Naive thymus-derived CD8-positive, alpha-beta T cell (primary cell): ENCODE data around the gene ATP10D. TPM values are rescaled to one million over a fixed set of nuclear protein-coding genes. Genes with fewer than 3 reads are reported as not detected.
"Not testable (repeated sequence)": the region's sequence is repeated elsewhere in the genome, so short reads cannot be mapped to it uniquely, and the experiment has no call there.

ENCODE experiments used
- ATAC-seq, 2 donors: fragments of 150-1000 bp; cut with Tn5 transposase in 1 of 2; sonication (Bioruptor Pico), chemical (Tn5 transposase) in 1 of 2; 1 replicate in 1 of 2; 2 replicates in 1 of 2; pipeline ENCODE4 v1.10.0; 2021; ENCODE audit warnings: mild to moderate bottlenecking in 2 of 2, moderate library complexity in 2 of 2
- POLR2A ChIA-PET: fragments of 350-600 bp; sonication (Branson Sonifier 250); formaldehyde crosslinking; loops from one replicate; lab custom pipeline; 2021; ENCODE audit warnings: antibody characterized with exemption; lab: Charles Lee
- DNase-seq, 10 donors: peaks; one replicate each; pipeline versions ENCODE4 v3.0.0 to v3.0.0-alpha.2; 2020 to 2022
- H3K27ac Mint-ChIP-seq, 10 donors: one replicate each; pipeline ENCODE4 v1.8.0; 2020 to 2022; ENCODE audit warnings: mild to moderate bottlenecking in 10 of 10, mixed read lengths in 10 of 10, moderate library complexity in 4 of 10, inconsistent platforms in 1 of 10
- H3K27me3 Mint-ChIP-seq, 5 donors: one replicate each; pipeline ENCODE4 v1.8.0; 2021 to 2022; ENCODE audit warnings: mixed read lengths in 5 of 5
- H3K36me3 Mint-ChIP-seq, 3 donors: one replicate each; pipeline ENCODE4 v1.8.0; 2020 to 2022; ENCODE audit warnings: mixed read lengths in 3 of 3, mild to moderate bottlenecking in 2 of 3, inconsistent platforms in 1 of 3
- H3K4me1 Mint-ChIP-seq, 4 donors: one replicate each; pipeline ENCODE4 v1.8.0; 2021 to 2022; ENCODE audit warnings: mixed read lengths in 4 of 4
- H3K4me3 Mint-ChIP-seq, 10 donors: one replicate each; pipeline ENCODE4 v1.8.0; 2020 to 2022; ENCODE audit warnings: mild to moderate bottlenecking in 10 of 10, mixed read lengths in 10 of 10, moderate library complexity in 6 of 10, inconsistent platforms in 1 of 10
- H3K9me3 Mint-ChIP-seq, 9 donors: one replicate each; pipeline ENCODE4 v1.8.0; 2020 to 2022; ENCODE audit warnings: mixed read lengths in 9 of 9, mild to moderate bottlenecking in 3 of 9, inconsistent platforms in 1 of 9, moderate library complexity in 1 of 9
- polyA plus RNA-seq, 3 donors: library from polyadenylated mRNA; unstranded; fragments of 300-500 nt; fragmentation: Illumina TruSeq; gene quantifications; one replicate each; pipeline ENCODE4 v1.2.3, GENCODE V29; 2021
- total RNA-seq, 8 experiments: library from RNA in 2 of 8; stranded (reverse) in 2 of 8; gene quantifications; one replicate each; pipeline ENCODE4 v1.2.3 and lab custom pipeline; 2021 to 2026

The ATP10D gene
- total and polyA plus RNA-seq, 5 experiments from 2014 or later: 2.7 to 14.9 (median 5.1) TPM

DNA sequence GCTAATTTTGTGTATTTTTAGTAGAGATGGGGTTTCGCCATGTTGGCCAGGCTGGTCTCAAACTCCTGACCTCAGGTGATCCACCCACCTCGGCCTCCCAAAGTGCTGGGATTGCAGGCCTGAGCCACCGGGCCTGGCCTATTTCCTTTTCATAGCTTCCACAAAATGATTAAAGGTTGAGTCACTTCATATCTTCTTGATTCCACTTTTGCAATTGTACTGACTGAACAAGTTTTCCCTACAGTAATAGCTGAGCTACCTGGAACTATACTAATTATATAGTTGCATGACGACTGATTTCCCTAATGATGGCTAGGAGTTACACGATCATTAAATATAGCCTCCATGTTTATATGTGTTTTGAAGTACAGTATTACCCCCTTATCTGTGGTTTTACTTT lies 57.6 kb downstream of the ATP10D start:
- H3K9me3 Mint-ChIP-seq, POLR2A ChIA-PET, ATAC-seq, H3K4me1 Mint-ChIP-seq, DNase-seq, H3K27me3 Mint-ChIP-seq, H3K4me3 Mint-ChIP-seq, H3K27ac Mint-ChIP-seq: not testable (repeated sequence)
- peaks cover 8 to 25% (median 23%) of the 10 kb centered on the region in 3 donors for H3K36me3 Mint-ChIP-seq

DNA sequence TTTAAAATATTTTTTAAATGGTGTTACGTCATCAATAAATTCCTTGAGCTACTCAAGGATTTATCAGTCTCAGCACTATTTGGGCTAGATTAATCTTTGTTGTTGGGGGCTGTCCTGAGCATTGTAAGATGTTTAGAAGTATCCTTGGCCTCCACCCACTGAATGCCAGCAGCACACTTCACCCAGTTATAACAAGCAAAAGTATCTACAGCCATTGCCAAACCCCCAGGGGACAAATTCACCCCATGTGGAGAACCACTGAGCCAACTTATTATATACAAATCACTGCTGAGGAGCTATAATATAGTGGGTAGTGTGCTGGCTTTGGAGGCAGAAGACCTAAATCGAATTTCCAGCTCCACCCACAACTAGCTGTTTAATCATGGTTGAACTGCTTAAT lies 58.3 kb downstream of the ATP10D start:
- DNase-seq (no peak), ATAC-seq (no peak)
- H3K27me3 Mint-ChIP-seq: no peaks in the 10 kb centered on the region
- POLR2A ChIA-PET: no interaction called here
- peaks cover 0 to 5% (median 0%) of the 10 kb centered on the region in 9 donors for H3K9me3 Mint-ChIP-seq
- no peak overlapping the region for H3K4me3 Mint-ChIP-seq
- no peak overlapping the region for H3K27ac Mint-ChIP-seq
- peaks cover 12 to 27% (median 25%) of the 10 kb centered on the region in 3 donors for H3K36me3 Mint-ChIP-seq
- H3K4me1 Mint-ChIP-seq: no peaks in the 10 kb centered on the region

DNA sequence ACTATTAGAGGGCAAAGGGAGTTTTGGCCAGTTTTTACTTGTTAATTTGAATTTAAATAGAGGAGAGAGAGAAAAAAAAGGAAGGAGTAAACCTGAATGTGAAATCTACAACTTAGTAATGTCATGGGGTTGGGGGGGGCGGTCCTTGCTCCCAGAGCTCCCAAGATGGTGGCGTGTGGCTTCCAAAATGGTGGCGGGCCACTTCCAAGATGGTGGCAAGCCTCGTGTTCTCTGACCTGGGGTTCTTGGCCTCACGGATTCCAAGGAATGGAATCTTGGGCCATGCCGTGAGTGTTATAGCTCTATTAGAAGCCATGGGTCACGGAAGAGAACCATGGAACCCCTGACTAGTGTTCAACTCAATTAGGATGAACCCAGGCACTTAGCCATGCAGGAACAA lies 65.3 kb downstream of the ATP10D start:
- H3K27ac Mint-ChIP-seq, H3K27me3 Mint-ChIP-seq, H3K9me3 Mint-ChIP-seq, H3K4me1 Mint-ChIP-seq, ATAC-seq, DNase-seq, POLR2A ChIA-PET, H3K4me3 Mint-ChIP-seq: not testable (repeated sequence)
- peaks cover 12 to 23% (median 21%) of the 10 kb centered on the region in 3 donors for H3K36me3 Mint-ChIP-seq

DNA sequence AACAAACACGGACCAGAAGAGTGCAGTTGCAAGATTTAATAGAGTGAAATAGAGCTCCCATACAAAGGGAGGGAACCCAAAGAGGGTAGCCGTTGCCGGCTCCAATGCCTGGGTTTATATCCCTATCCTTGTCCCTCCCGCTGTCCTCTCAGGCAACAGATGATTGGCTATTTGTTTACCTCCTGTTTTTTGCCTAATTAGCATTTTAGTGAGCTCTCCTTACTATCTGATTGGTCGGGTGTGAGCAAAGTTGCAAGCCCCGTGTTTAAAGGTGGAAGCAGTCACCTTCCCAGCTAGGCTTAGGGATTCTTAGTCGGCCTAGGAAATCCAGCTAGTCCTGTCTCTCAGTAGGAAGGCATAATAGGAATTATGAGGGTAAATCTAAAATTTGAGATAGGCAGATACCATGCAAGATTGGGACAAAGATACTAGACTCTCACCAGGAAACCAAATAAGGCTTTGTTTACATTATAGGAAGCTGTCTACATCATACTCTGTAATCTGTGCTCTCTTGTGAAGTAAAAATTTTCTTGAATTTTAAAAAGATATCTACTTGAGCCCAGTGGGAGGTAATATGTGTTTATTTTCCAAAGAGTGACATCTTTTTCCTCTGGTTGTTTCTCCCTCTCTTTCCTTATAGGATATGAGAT lies 65.9 kb downstream of the ATP10D start:
- no peaks in the 10 kb centered on the region for H3K4me1 Mint-ChIP-seq
- DNase-seq (no peak), ATAC-seq (no peak)
- peaks cover 12 to 19% (median 16%) of the 10 kb centered on the region in 3 donors for H3K36me3 Mint-ChIP-seq
- H3K9me3 Mint-ChIP-seq: peaks cover 0 to 10% (median 0%) of the 10 kb centered on the region in 9 donors
- POLR2A ChIA-PET: no interaction called here
- no peak overlapping the region for H3K4me3 Mint-ChIP-seq
- no peak overlapping the region for H3K27ac Mint-ChIP-seq
- no peaks in the 10 kb centered on the region for H3K27me3 Mint-ChIP-seq

DNA sequence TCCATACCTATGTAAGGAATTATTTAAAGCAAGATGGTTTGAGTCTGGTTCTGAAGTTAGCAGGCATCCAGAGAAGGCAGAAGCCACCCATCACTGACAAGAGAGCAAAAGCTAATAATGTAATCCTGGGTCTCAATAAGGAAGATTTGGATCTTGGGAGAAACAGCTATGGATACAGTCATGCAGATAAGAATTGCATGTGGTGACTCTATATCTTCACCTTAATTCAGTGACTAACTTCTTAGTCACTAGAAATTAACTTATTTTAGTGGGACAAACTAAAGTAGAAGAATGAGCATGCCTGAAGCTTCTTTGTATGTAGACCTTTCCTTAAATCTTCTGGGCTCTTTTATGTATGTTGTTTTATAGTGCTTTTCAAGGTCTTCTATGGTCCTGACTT lies 66.6 kb downstream of the ATP10D start:
- H3K9me3 Mint-ChIP-seq: peaks cover 0 to 10% (median 0%) of the 10 kb centered on the region in 9 donors

DNA sequence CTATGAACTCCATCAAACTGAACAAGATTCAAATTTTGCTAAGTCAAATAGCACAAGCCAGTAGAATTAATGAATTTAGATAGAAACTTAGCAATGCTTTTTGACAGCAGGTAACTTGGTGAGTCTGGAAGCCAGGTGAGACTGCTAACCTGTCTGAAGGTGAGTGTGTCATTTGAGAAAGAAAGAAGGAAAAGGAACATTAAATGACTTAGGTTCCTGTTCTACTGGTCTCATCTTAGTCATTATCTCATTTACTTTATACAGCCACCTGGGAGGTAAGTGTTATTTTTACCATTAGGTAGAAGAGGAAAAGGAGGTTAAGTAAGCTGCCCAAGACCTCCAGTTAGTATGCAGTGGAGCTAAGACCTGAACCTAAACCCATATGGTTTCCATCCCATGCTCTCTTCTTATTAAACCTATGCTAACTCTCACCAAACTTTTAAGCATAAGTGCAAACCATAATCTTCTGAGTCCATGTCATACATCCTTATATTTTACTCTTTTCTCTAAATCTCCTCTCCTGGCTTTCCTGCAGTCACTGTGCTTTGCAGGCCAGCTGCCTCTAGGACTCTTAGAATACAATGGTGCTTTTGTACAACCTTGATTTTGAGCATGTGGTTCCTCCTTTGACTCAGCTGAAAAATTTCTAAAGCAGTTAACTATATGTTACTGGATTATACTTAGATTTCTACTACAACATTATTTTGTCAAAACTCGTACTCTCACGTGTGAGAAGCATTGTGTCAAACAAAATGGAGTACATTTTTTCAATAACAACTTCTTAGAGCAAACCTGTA lies 68.5 kb downstream of the ATP10D start:
- H3K27ac Mint-ChIP-seq: no peak overlapping the region
- no peak overlapping the region for H3K4me3 Mint-ChIP-seq
- POLR2A ChIA-PET: no interaction called here

More for the DNA sequence above, 66.6 kb downstream of the ATP10D start:
- Mint-ChIP-seq H3K36me3 (peaks cover 11 to 15% (median 12%) of the 10 kb centered on the region in 3 donors), H3K4me1 (no peaks in the 10 kb centered on the region), H3K27me3 (no peaks in the 10 kb centered on the region), H3K4me3 (no peak overlapping the region), H3K27ac (peak overlapping the region in 1 of 10 donors; percentile 53)
- POLR2A ChIA-PET: no interaction called here
- DNase-seq (no peak), ATAC-seq (no peak)

DNA sequence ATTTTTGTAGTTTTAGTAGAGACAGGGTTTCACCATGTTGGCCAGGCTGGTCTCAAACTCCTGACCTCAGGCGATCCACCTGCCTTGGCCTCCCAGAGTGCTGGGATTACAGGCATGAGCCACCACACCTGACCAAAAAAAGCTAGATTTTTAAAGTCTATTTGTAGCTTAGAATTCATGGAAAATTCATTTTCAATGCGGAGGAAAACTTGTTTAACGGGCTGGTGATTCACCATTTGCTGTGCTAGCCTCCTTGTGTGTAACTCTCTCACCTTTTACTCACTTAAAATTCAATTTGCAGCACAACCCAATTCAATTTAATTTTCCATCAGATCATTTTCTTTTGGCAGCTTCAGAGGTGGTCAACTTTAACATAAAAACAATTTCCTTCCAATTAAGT lies 70.8 kb downstream of the ATP10D start:
- H3K9me3 Mint-ChIP-seq, H3K36me3 Mint-ChIP-seq, ATAC-seq, H3K27ac Mint-ChIP-seq, H3K4me3 Mint-ChIP-seq, DNase-seq, H3K4me1 Mint-ChIP-seq, H3K27me3 Mint-ChIP-seq, POLR2A ChIA-PET: not testable (repeated sequence)

More for the DNA sequence above, 68.5 kb downstream of the ATP10D start:
- Mint-ChIP-seq H3K9me3 (peaks cover 0 to 10% (median 0%) of the 10 kb centered on the region in 9 donors), H3K36me3 (peaks cover 0 to 3% (median 1%) of the 10 kb centered on the region in 3 donors), H3K27me3 (no peaks in the 10 kb centered on the region), H3K4me1 (no peaks in the 10 kb centered on the region)
- DNase-seq (no peak), ATAC-seq (no peak)

DNA sequence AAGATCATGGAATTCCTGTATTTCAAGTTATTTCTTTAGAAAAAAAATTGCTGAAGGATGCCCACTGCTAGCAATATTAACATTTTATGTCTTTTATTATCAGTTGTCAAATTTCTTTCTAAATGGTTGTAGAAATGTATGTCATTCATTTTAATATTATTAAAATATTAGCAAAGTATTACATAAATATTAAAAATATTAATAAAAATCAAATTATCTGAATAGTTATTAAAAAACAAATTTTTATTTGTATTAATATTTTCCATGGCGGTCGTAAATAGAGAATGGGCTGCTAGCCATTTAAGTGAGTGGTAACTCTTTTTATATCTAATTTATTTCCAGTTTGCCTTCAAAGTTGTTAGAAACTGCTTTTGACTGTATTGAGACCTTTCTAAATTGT lies 72.2 kb downstream of the ATP10D start:
- DNase-seq: no peak
- H3K36me3 Mint-ChIP-seq: peaks cover 0 to 3% (median 2%) of the 10 kb centered on the region in 3 donors
- no peak overlapping the region for H3K4me3 Mint-ChIP-seq
- ATAC-seq: no peak
- no peak overlapping the region for H3K27ac Mint-ChIP-seq
- no peaks in the 10 kb centered on the region for H3K27me3 Mint-ChIP-seq
- peaks cover 0 to 2% (median 0%) of the 10 kb centered on the region in 4 donors for H3K4me1 Mint-ChIP-seq
- H3K9me3 Mint-ChIP-seq: no peaks in the 10 kb centered on the region
- POLR2A ChIA-PET: no interaction called here

DNA sequence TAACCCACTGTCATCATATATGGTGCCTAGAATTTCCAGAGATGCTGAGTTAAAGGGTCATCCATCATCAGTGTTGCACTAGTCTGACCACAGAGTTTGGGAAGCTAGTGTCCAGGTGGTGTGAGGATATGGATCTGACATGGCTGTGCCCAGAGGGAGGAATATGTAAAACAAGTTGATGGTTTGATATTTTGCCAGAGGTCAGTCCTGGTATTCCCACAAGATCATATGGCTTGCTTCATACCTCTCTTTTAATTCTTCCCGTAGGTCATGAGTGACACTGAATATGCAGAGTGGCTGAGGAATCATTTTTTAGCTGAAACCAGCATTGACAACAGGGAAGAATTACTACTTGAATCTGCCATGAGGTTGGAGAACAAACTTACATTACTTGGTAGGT lies 75.6 kb downstream of the ATP10D start:
- no peak overlapping the region for H3K4me3 Mint-ChIP-seq
- H3K9me3 Mint-ChIP-seq: no peaks in the 10 kb centered on the region
- POLR2A ChIA-PET: no interaction called here
- H3K4me1 Mint-ChIP-seq: peaks cover 0 to 10% (median 0%) of the 10 kb centered on the region in 4 donors
- peaks cover 0 to 3% (median 2%) of the 10 kb centered on the region in 3 donors for H3K36me3 Mint-ChIP-seq
- DNase-seq: no peak
- H3K27ac Mint-ChIP-seq: no peak overlapping the region
- no peaks in the 10 kb centered on the region for H3K27me3 Mint-ChIP-seq
- ATAC-seq: no peak

DNA sequence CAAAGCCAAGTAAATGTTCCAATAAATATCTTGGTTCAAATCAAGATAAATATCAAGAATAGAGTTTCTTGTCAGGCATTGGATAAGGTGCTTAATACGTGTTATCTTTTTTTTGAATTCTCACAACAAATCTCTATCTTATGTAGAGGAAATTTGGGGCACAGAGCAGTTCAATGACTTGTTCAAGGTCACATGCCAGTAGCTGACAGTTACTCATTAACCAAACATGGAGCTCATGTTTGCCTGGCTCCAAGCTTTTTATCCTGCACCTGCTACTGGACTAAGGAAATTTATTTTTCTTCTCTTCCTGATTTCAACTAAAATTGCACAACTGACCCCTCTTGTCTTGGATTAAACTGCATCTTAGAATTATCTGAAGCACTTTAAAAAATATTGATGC lies 76.3 kb downstream of the ATP10D start:
- Mint-ChIP-seq H3K4me3 (no peak overlapping the region), H3K27me3 (no peaks in the 10 kb centered on the region), H3K36me3 (peaks cover 0 to 3% (median 2%) of the 10 kb centered on the region in 3 donors), H3K27ac (no peak overlapping the region), H3K9me3 (no peaks in the 10 kb centered on the region), H3K4me1 (peaks cover 0 to 10% (median 0%) of the 10 kb centered on the region in 4 donors)
- DNase-seq: no peak
- POLR2A ChIA-PET: no interaction called here
- no peak for ATAC-seq

DNA sequence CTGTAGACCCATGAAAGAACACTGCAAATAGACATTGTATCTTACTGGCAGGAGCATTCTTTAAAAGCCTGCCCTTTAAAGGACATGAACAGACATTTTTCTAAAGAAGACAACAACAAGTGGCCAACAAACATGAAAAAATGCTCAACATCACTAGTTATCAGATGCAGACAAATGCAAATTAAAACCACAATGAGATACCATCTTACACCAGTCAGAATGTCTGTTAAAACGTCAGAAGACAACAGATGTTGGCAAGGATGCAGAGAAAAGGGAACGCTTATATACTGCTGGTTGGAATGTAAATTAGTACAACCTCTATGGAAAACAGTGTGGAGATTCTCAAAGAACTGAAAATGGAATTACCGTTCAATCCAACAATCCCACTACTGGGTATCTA lies 77.2 kb downstream of the ATP10D start:
- Mint-ChIP-seq H3K27ac (no peak overlapping the region), H3K4me3 (no peak overlapping the region), H3K27me3 (no peaks in the 10 kb centered on the region), H3K36me3 (peaks cover 0 to 3% (median 2%) of the 10 kb centered on the region in 3 donors), H3K9me3 (no peaks in the 10 kb centered on the region), H3K4me1 (peaks cover 0 to 10% (median 0%) of the 10 kb centered on the region in 4 donors)
- DNase-seq: no peak
- POLR2A ChIA-PET: no interaction called here
- ATAC-seq: no peak

DNA sequence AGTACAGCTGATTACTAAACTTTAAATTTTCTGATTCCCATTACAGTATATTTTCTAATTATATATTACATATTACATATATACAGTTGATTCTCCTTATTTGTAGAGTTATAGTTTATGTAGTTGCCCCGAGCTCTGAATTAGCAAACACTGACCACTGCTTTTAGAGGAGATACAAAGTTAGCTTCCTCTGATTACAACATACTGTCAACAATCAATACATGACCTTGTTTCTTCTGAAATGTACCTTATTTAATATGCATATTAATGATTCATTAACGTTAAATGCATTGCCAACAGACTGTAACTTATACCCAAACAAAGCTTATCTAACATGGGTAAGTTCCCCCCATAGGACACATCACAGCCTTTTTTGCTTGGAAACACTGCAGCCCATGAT lies 81.5 kb downstream of the ATP10D start:
- POLR2A ChIA-PET: no interaction called here

DNA sequence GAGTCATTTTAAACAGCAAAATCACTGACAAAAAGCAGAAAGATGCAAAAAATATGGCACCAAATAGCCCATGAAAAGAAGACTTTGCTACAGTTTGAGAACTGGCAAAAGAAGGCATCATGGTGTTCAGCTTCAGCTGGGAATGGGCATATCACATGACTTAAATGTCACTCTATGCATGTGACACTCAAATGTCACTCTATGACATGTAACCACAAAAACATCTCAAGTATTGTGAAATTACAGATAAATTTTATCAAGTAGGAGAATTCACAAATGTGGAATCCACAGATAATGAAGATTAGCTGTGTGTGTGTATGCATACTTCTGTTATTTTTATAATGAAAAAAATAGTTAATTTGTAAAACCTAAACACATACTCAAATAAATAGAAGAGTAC lies 81.9 kb downstream of the ATP10D start:
- DNase-seq (no peak), ATAC-seq (no peak)
- POLR2A ChIA-PET: no interaction called here
- no peak overlapping the region for H3K4me3 Mint-ChIP-seq
- H3K36me3 Mint-ChIP-seq: peaks cover 6 to 11% (median 9%) of the 10 kb centered on the region in 3 donors
- no peaks in the 10 kb centered on the region for H3K27me3 Mint-ChIP-seq
- peaks cover 0 to 10% (median 0%) of the 10 kb centered on the region in 4 donors for H3K4me1 Mint-ChIP-seq
- H3K27ac Mint-ChIP-seq: no peak overlapping the region
- no peaks in the 10 kb centered on the region for H3K9me3 Mint-ChIP-seq

More for the DNA sequence above, 81.5 kb downstream of the ATP10D start:
- H3K36me3 Mint-ChIP-seq: peaks cover 6 to 10% (median 8%) of the 10 kb centered on the region in 3 donors
- H3K4me1 Mint-ChIP-seq: peaks cover 0 to 10% (median 0%) of the 10 kb centered on the region in 4 donors
- DNase-seq (no peak), ATAC-seq (no peak)
- no peaks in the 10 kb centered on the region for H3K9me3 Mint-ChIP-seq
- H3K4me3 Mint-ChIP-seq: no peak overlapping the region
- no peak overlapping the region for H3K27ac Mint-ChIP-seq
- H3K27me3 Mint-ChIP-seq: no peaks in the 10 kb centered on the region
